Measurements from ENCODE around the gene DISC1. TPM values are rescaled to one million over a fixed set of nuclear protein-coding genes. Genes with fewer than 3 reads are reported as not detected.

Gene DISC1
- polyA plus RNA-seq, 1 donor from 2014 or later, result 0.68 TPM

DNA sequence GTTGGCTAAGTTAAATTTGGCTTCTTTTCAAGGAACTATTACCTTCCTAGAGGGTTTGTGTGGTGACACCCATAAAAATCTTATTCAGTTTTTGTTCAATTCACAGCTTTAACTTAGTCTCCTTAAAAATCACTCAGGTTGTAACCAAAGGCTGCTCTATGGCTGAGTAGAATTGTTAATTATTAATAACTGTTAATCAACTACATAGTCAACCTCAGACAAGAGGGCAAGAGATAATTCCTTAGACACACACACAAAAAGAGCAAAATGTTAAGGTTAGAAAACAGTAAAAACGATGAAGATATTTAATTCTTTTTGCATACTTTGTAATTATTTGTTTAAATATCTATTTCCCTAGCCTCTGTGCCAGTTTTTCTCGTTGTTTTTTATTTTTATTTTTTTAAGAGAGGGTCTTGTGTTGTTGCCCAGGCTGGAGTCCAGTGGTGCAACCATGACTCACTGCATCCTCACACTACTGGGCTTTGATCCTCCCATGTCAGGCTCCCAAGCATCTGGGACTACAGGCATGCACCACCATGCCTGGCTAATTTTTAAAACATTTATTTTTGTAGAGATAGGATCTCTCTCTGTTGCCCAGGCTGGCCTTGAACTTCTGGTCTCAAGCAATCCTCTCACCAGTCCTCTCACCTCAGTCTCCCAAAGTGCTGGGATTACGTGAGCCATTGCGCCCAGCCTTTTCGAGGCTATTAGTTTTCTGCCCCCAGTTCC, 215.2 kb downstream of the DISC1 start:
- Mint-ChIP-seq H3K9me3 (no peaks in the 10 kb centered on the region), H3K27ac (no peak overlapping the region), H3K27me3 (no peaks in the 10 kb centered on the region), H3K4me3 (no peak overlapping the region), H3K36me3 (peaks cover 6% of the 10 kb centered on the region), H3K4me1 (peaks cover 11 to 16% (median 11%) of the 10 kb centered on the region in 3 donors)

- Mint-ChIP-seq H3K36me3 (peaks cover 6% of the 10 kb centered on the region), H3K4me1 (peaks cover 11 to 16% (median 11%) of the 10 kb centered on the region in 3 donors), H3K9me3 (no peaks in the 10 kb centered on the region), H3K4me3 (no peak overlapping the region), H3K27me3 (no peaks in the 10 kb centered on the region), H3K27ac (no peak overlapping the region)
These were observed 215.9 kb downstream of the DISC1 start for GRCh38 chr1:231842441-231842840.

- no peaks in the 10 kb centered on the region for H3K9me3 Mint-ChIP-seq
- H3K27me3 Mint-ChIP-seq, result no peaks in the 10 kb centered on the region
- peak overlapping the region in 1 of 3 donors; percentile 38 for H3K27ac Mint-ChIP-seq
- peaks cover 11 to 16% (median 11%) of the 10 kb centered on the region in 3 donors for H3K4me1 Mint-ChIP-seq
- H3K4me3 Mint-ChIP-seq, result peak overlapping the region in 1 of 4 donors; percentile 39
- H3K36me3 Mint-ChIP-seq, result peaks cover 6% of the 10 kb centered on the region
These were observed 218.5 kb downstream of the DISC1 start for GRCh38 chr1:231844986-231845502.

DNA sequence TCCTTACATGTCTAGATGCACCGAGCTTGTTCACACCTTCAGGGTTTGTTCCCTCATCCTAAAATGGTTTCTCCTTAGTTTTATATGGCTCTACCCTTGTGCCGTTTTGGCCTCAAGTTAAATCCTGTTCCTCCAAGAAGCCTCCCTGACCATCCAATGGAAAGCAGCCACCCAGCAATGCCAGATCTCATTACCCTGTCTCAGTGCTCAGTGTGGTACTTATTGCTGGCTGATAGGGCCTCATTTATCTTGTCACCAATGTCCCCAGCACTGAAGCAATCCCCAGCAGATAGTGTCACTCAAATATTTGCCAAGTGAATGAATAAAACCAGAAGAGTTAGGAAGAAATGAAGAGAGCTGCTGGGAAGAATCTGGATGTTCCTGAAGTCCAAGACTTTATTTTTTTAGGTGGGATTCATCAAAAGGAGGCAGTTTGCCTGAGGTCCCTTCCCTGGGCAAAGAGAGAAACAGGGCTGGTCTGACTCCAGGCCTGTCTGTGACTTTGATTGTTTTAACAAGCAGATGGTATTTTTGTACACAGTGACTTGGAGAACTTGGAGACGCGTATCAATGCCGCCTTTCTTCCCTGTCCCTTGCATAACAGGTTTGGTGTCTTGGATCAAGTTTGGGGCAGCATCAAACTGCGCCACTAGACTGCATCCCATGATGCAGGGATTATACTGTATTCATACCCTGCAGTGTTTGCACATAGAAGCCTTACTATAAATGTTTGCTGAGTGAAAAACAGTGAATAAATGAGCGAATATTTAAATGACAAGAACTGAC, 221.2 kb downstream of the DISC1 start:
- no peaks in the 10 kb centered on the region for H3K9me3 Mint-ChIP-seq
- peak overlapping the region in 1 of 3 donors; percentile 31 for H3K27ac Mint-ChIP-seq

GRCh38 chr1:231849981-231850380, 223.4 kb downstream of the DISC1 start:
- H3K4me3 Mint-ChIP-seq, result no peak overlapping the region
- H3K27me3 Mint-ChIP-seq, result no peaks in the 10 kb centered on the region
- H3K9me3 Mint-ChIP-seq, result no peaks in the 10 kb centered on the region
- H3K27ac Mint-ChIP-seq, result no peak overlapping the region
- H3K36me3 Mint-ChIP-seq, result no peaks in the 10 kb centered on the region
- peaks cover 2 to 13% (median 4%) of the 10 kb centered on the region in 3 donors for H3K4me1 Mint-ChIP-seq

More for the DNA sequence above, 221.2 kb downstream of the DISC1 start:
- no peak overlapping the region for H3K4me3 Mint-ChIP-seq
- no peaks in the 10 kb centered on the region for H3K27me3 Mint-ChIP-seq
- peaks cover 4% of the 10 kb centered on the region for H3K36me3 Mint-ChIP-seq
- peaks cover 11 to 25% (median 13%) of the 10 kb centered on the region in 3 donors for H3K4me1 Mint-ChIP-seq

GRCh38 chr1:231850786-231851185, 224.2 kb downstream of the DISC1 start:
- H3K36me3 Mint-ChIP-seq, result no peaks in the 10 kb centered on the region
- no peak overlapping the region for H3K4me3 Mint-ChIP-seq
- H3K9me3 Mint-ChIP-seq, result no peaks in the 10 kb centered on the region
- H3K27me3 Mint-ChIP-seq, result no peaks in the 10 kb centered on the region
- H3K4me1 Mint-ChIP-seq, result peaks cover 0 to 9% (median 2%) of the 10 kb centered on the region in 3 donors
- H3K27ac Mint-ChIP-seq, result no peak overlapping the region

DNA sequence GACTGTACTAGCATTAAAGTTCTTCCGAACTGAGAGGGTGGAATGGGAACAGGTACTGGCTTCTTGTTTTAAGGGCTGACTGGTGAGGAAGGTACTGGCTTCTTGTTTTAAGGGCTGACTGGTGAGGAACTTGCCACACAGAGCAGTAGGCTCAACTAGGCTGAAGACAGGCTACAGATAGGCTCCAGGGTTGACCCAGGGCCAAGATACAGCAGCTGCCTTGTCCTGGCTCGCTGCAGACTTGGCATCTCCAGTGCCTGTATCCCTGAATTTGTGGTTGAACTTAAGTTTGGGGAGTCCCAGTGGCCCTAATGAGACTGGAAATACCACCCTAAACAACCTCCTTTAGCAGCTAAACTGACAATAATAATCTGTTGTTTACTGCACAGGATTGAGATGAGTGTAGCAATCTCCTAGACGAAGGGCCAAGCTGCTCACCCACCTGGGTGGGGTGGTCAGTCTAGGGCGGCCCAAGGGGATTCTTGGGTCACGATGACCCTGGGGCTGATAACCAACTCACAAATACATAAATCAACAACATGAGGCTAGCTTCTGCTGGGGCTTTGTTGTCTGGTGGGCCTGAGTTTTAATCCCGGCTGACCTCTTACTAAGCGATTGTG, 227.1 kb downstream of the DISC1 start:
- Mint-ChIP-seq H3K27me3 (no peaks in the 10 kb centered on the region), H3K9me3 (peaks cover 0 to 2% (median 0%) of the 10 kb centered on the region in 3 donors), H3K36me3 (no peaks in the 10 kb centered on the region), H3K4me3 (no peak overlapping the region), H3K27ac (no peak overlapping the region), H3K4me1 (peaks cover 0 to 9% (median 2%) of the 10 kb centered on the region in 3 donors)

DNA sequence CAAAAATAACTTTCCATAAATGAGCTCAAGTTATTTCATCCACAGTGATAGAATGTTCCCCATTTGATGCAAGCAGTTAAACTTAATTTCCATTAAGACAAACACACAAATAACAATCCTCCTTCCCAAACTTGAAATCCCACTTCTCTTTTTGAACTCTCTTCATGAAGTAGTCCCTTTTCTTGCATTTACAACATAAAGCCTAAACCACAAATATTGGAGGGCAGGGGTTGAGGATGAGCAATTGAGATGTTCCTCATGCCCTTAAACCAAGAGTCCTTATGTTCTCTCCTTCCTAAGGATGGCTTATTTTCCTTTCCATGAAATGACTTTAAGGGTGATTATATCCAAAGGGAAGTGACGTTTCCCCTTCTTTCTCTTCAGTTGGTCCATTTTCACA, 228.8 kb downstream of the DISC1 start:
- no peak overlapping the region for H3K27ac Mint-ChIP-seq
- H3K4me3 Mint-ChIP-seq, result no peak overlapping the region
- no peaks in the 10 kb centered on the region for H3K27me3 Mint-ChIP-seq
- peaks cover 0 to 2% (median 0%) of the 10 kb centered on the region in 3 donors for H3K9me3 Mint-ChIP-seq
- no peaks in the 10 kb centered on the region for H3K36me3 Mint-ChIP-seq
- H3K4me1 Mint-ChIP-seq, result peaks cover 0 to 9% (median 2%) of the 10 kb centered on the region in 3 donors

GRCh38 chr1:231855926-231856325, 229.3 kb downstream of the DISC1 start:
- Mint-ChIP-seq H3K27ac (no peak overlapping the region), H3K4me3 (no peak overlapping the region), H3K9me3 (peaks cover 0 to 2% (median 0%) of the 10 kb centered on the region in 3 donors), H3K27me3 (no peaks in the 10 kb centered on the region), H3K36me3 (no peaks in the 10 kb centered on the region), H3K4me1 (peaks cover 0 to 9% (median 2%) of the 10 kb centered on the region in 3 donors)

DNA sequence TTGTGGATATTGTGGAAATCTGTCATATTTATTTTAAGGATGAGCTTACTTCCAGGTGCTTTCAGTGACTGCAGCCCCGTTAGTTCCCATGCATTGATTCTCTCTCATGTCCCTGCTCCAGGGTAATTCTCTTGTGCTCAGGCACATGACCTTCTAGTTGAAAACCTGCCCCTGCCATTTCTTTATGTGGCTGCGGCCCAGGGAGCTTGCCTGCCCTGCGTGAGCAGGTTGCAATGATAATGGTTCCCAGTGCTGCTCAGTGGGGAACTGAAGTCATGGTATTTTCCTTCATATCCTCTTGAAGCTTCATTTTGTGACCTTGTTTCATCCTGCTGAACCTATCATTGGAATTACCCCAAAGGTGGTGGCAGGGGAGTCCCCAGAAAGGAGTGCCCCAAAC, 229.8 kb downstream of the DISC1 start:
- Mint-ChIP-seq H3K4me3 (no peak overlapping the region), H3K4me1 (peaks cover 0 to 9% (median 2%) of the 10 kb centered on the region in 3 donors), H3K27me3 (no peaks in the 10 kb centered on the region), H3K36me3 (no peaks in the 10 kb centered on the region), H3K9me3 (peaks cover 0 to 2% (median 0%) of the 10 kb centered on the region in 3 donors), H3K27ac (no peak overlapping the region)

DNA sequence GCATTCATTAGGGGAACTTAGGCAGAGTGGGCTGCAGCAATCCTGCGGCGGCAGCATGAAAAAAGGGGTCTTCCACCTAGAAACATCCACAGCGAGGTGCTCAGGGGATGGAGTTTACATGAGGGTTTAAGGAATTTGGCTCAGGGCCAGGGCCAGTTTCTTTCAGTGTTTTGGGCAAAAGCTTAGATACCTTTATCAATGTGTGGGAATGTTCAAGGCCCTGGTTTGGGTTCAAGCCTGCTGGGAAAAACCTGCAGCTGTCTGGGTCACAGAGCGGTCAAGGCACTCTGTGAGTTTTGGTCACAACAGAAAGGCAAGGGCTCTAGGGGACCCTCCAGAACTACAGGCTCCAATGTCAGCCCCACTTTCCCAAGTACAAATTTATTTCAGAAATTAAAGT, 230.3 kb downstream of the DISC1 start:
- H3K4me1 Mint-ChIP-seq, result peaks cover 0 to 4% (median 2%) of the 10 kb centered on the region in 3 donors
- no peak overlapping the region for H3K27ac Mint-ChIP-seq
- H3K36me3 Mint-ChIP-seq, result no peaks in the 10 kb centered on the region
- no peaks in the 10 kb centered on the region for H3K27me3 Mint-ChIP-seq
- H3K9me3 Mint-ChIP-seq, result peaks cover 0 to 2% (median 0%) of the 10 kb centered on the region in 3 donors
- H3K4me3 Mint-ChIP-seq, result no peak overlapping the region

DNA sequence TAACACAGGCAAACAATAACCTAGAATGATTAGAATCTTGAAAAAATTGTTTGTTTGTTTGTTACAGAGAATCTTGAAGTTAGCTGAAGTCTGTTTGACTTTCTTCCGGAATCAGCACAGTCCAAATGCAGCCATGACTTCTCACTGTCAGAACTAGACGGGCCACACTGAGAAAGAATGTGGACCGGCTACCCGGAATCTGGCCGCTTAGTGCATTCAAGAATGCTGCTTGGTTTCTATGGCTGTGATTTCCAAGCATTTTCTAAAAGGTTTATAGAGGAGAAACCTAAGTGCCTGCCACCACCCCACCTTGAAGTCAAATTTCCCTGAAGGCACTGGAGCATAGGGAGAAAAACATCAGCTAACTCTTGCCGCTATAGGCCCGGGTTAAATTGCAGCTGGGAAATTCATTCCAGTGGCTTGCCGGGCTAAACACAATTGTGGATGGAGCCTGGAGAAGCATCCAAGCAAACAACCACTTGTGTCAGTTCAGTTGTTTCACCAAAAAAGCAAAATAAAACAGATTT, 231.1 kb downstream of the DISC1 start:
- no peaks in the 10 kb centered on the region for H3K27me3 Mint-ChIP-seq
- H3K36me3 Mint-ChIP-seq, result no peaks in the 10 kb centered on the region
- H3K9me3 Mint-ChIP-seq, result peaks cover 0 to 2% (median 0%) of the 10 kb centered on the region in 3 donors
- no peaks in the 10 kb centered on the region for H3K4me1 Mint-ChIP-seq
- no peak overlapping the region for H3K27ac Mint-ChIP-seq
- H3K4me3 Mint-ChIP-seq, result no peak overlapping the region

GRCh38 chr1:231860221-231861088, 233.9 kb downstream of the DISC1 start:
- no peak overlapping the region for H3K4me3 Mint-ChIP-seq
- peaks cover 0 to 2% (median 0%) of the 10 kb centered on the region in 3 donors for H3K9me3 Mint-ChIP-seq
- no peaks in the 10 kb centered on the region for H3K4me1 Mint-ChIP-seq
- no peaks in the 10 kb centered on the region for H3K27me3 Mint-ChIP-seq
- no peaks in the 10 kb centered on the region for H3K36me3 Mint-ChIP-seq
- H3K27ac Mint-ChIP-seq, result no peak overlapping the region

Data from IgD-negative memory B cell (primary cell).